Activated CD4-positive, CD25-positive, alpha-beta regulatory T cell treated with anti-CD3 and anti-CD28 coated beads, Interleukin-2, amount 50 U/mL, for 16 hours (primary cell): ENCODE results near the gene SEMA6A.

Experiments used
- DNase-seq: peaks from one replicate; pipeline ENCODE4 v3.0.0-alpha.2; 2020; ENCODE audit warnings: low read depth, low spot score

Gene SEMA6A

GRCh38 chr5:116465411-116465810 lies 109.2 kb downstream of the SEMA6A start:
- DNase-seq = no peak

GRCh38 chr5:116464144-116464708 lies 110.4 kb downstream of the SEMA6A start:
- DNase-seq = no peak

- no peak for DNase-seq
Measured at GRCh38 chr5:116462500-116462899, 112.1 kb downstream of the SEMA6A start.

- no peak for DNase-seq
Measured at GRCh38 chr5:116459301-116459700, 115.3 kb downstream of the SEMA6A start.

GRCh38 chr5:116457062-116457461 lies 117.6 kb downstream of the SEMA6A start:
- DNase-seq = no peak

- no peak for DNase-seq
Measured at GRCh38 chr5:116456036-116456435, 118.6 kb downstream of the SEMA6A start.

- DNase-seq = no peak
Measured at GRCh38 chr5:116455061-116455460, 119.6 kb downstream of the SEMA6A start.

GRCh38 chr5:116454417-116454927 lies 120.2 kb downstream of the SEMA6A start:
- DNase-seq = no peak

- no peak for DNase-seq
Measured at GRCh38 chr5:116453988-116454411, 120.6 kb downstream of the SEMA6A start.

- DNase-seq = no peak
Measured at GRCh38 chr5:116452774-116453368, 121.8 kb downstream of the SEMA6A start.

- DNase-seq = no peak
Measured at GRCh38 chr5:116451905-116452450, 122.6 kb downstream of the SEMA6A start.

GRCh38 chr5:116451066-116451465 lies 123.6 kb downstream of the SEMA6A start:
- no peak for DNase-seq

GRCh38 chr5:116449458-116449857 lies 125.2 kb downstream of the SEMA6A start:
- DNase-seq = no peak

GRCh38 chr5:116448870-116449427 lies 125.7 kb downstream of the SEMA6A start:
- no peak for DNase-seq

GRCh38 chr5:116448450-116448849 lies 126.2 kb downstream of the SEMA6A start:
- DNase-seq = no peak

- no peak for DNase-seq
Measured at GRCh38 chr5:116446356-116447005, 128.1 kb downstream of the SEMA6A start.

GRCh38 chr5:116445311-116445710 lies 129.3 kb downstream of the SEMA6A start:
- no peak for DNase-seq

GRCh38 chr5:116444373-116445295 lies 130.0 kb downstream of the SEMA6A start:
- DNase-seq = no peak

- no peak for DNase-seq
Measured at GRCh38 chr5:116442931-116443551, 131.6 kb downstream of the SEMA6A start.

GRCh38 chr5:116442095-116442534 lies 132.5 kb downstream of the SEMA6A start:
- DNase-seq = no peak

- no peak for DNase-seq
Measured at GRCh38 chr5:116441223-116441622, 133.4 kb downstream of the SEMA6A start.
